K562 (cell line): ENCODE results near the gene TMBIM4. TPM values are rescaled to one million over a fixed set of nuclear protein-coding genes. Genes with fewer than 3 reads are reported as not detected.

Source experiments
- ATF1 ChIP-seq, 2 experiments: fragments of 450-650 bp in 1 of 2; IDR thresholded peaks; 2 replicates each; pipeline ENCODE4 v1.6.1; 2016; ENCODE audit warnings: missing compliant biosample characterization in 1 of 2, missing genetic modification characterization in 1 of 2
- CHCHD3 ChIP-seq: fragments of 250-450 bp; sonication (Bioruptor Pico); IDR thresholded peaks from 2 replicates; pipeline ENCODE4 v2.1.2; 2022; ENCODE audit warnings: mild to moderate bottlenecking
- CSDE1 ChIP-seq, 2 experiments: fragments of 450-650 bp; IDR thresholded peaks; 2 replicates each; pipeline ENCODE4 v1.6.1; 2016; ENCODE audit warnings: mild to moderate bottlenecking in 1 of 2
- E2F3 ChIP-seq: fragments of 250-450 bp; sonication (Bioruptor Pico); IDR thresholded peaks from 2 replicates; pipeline ENCODE4 v1.4.0; 2020; ENCODE audit warnings: mild to moderate bottlenecking
- ERF ChIP-seq: fragments of 450-650 bp; formaldehyde crosslinking; IDR thresholded peaks from 2 replicates; pipeline ENCODE4 v1.4.0; 2020; ENCODE audit warnings: mild to moderate bottlenecking, mixed read lengths
- FOXP4 ChIP-seq: sonication (generic); formaldehyde crosslinking; IDR thresholded peaks from 2 replicates; pipeline ENCODE4 v1.8.0; 2022; ENCODE audit warnings: mild to moderate bottlenecking, missing genetic modification reagents, borderline replicate concordance
- HDGF ChIP-seq: fragments of 450-650 bp; IDR thresholded peaks from 2 replicates; pipeline ENCODE4 v1.6.1; 2016
- HMBOX1 ChIP-seq: sonication (generic); IDR thresholded peaks from 2 replicates; pipeline ENCODE4 v1.6.1; 2016
- MLX ChIP-seq, 2 experiments: fragments of 450-650 bp in 1 of 2; sonication (generic) in 1 of 2; formaldehyde crosslinking; conservative IDR thresholded peaks; 2 replicates each; pipeline versions ENCODE4 v1.4.0 to v1.8.1; 2020 to 2022; ENCODE audit warnings: mild to moderate bottlenecking in 1 of 2, missing genetic modification reagents in 1 of 2
- NELFE ChIP-seq: IDR thresholded peaks from 2 replicates; pipeline ENCODE4 v1.6.1; 2011; ENCODE audit warnings: mild to moderate bottlenecking; ENCODE audit not compliant: insufficient read depth, insufficient read length
- NR2C1 ChIP-seq, 2 experiments: fragments of 450-650 bp; IDR thresholded peaks; 2 replicates each; pipeline ENCODE4 v1.6.1; 2017; ENCODE audit warnings: mild to moderate bottlenecking in 2 of 2, antibody characterized with exemption in 1 of 2, inconsistent platforms in 1 of 2, missing compliant biosample characterization in 1 of 2, missing genetic modification characterization in 1 of 2
- SFPQ ChIP-seq: fragments of 200-400 bp; formaldehyde crosslinking; IDR thresholded peaks from 2 replicates; pipeline ENCODE4 v1.6.1; 2017; ENCODE audit warnings: mild to moderate bottlenecking, low read depth, low read length, moderate library complexity
- TBL1XR1 ChIP-seq, 2 experiments: IDR thresholded peaks; 2 replicates each; pipeline ENCODE4 v1.6.1; 2012; ENCODE audit warnings: improper control_type of control experiment in 2 of 2, low read length in 2 of 2, mild to moderate bottlenecking in 1 of 2
- TCFL5 ChIP-seq: fragments of 250-450 bp; sonication (Bioruptor Pico); conservative IDR thresholded peaks from 2 replicates; pipeline ENCODE4 v1.6.1; 2021; ENCODE audit warnings: mild to moderate bottlenecking, moderate library complexity, matching md5 sums
- ZNF175 ChIP-seq: fragments of 200-800 bp; sonication (Bioruptor generic); IDR thresholded peaks from 2 replicates; pipeline ENCODE4 v1.6.1; 2016; ENCODE audit warnings: low read depth, mild to moderate bottlenecking, missing genetic modification characterization, missing compliant biosample characterization
- ZNF239 ChIP-seq: fragments of 250-450 bp; sonication (Bioruptor Pico); IDR thresholded peaks from 2 replicates; pipeline ENCODE4 v1.4.0; 2020; ENCODE audit warnings: mild to moderate bottlenecking
- ZNF253 ChIP-seq: fragments of 250-450 bp; sonication (Bioruptor Pico); conservative IDR thresholded peaks from 2 replicates; pipeline ENCODE4 v1.6.1; 2021; ENCODE audit warnings: mild to moderate bottlenecking
- ZNF583 ChIP-seq: fragments of 250-450 bp; sonication (Bioruptor Pico); IDR thresholded peaks from 2 replicates; pipeline ENCODE4 v1.4.0; 2020
- ZNF584 ChIP-seq: fragments of 200-800 bp; sonication (Bioruptor generic); IDR thresholded peaks from 2 replicates; pipeline ENCODE4 v1.6.1; 2016; ENCODE audit warnings: low read depth, mild to moderate bottlenecking, missing genetic modification characterization, missing compliant biosample characterization
- ZNF644 ChIP-seq: fragments of 200-800 bp; sonication (Bioruptor generic); IDR thresholded peaks from 2 replicates; pipeline ENCODE4 v1.6.1; 2016; ENCODE audit warnings: low read depth, missing genetic modification characterization, missing compliant biosample characterization
- ZNF764 ChIP-seq: fragments of 250-450 bp; sonication (Bioruptor Pico); IDR thresholded peaks from 2 replicates; pipeline ENCODE4 v1.4.0; 2020; ENCODE audit warnings: low read depth, mild to moderate bottlenecking, moderate library complexity
- polyA plus RNA-seq, 8 experiments: library from polyadenylated mRNA; depleted of rRNA in 4 of 8; stranded (reverse) in 5 of 8; unstranded in 3 of 8; fragments of >200 nt; fragmentation: Nextera tagmentation in 2 of 8; fragmentation: Illumina TruSeq in 1 of 8; extraction: Ambion mirVana in 2 of 8; extraction: Trizol in 1 of 8; gene quantifications; 2 replicates each; pipeline versions ENCODE4 v1.2.1 to v1.2.3, GENCODE V29; 2011 to 2014; ENCODE audit warnings: inconsistent platforms in 1 of 8, missing spikeins in 1 of 8
- total RNA-seq, 7 experiments: library from RNA; depleted of rRNA in 6 of 7; stranded (reverse); fragments of >200 nt in 6 of 7; fragmentation: Illumina TruSeq in 2 of 7; extraction: Trizol in 2 of 7; gene quantifications; 2 replicates each; pipeline versions ENCODE4 v1.2.1 to v1.2.3, GENCODE V29; 2011 to 2021; ENCODE audit warnings: low replicate concordance in 1 of 7

TMBIM4 gene
- total and polyA plus RNA-seq, 9 of the 15 experiments (the other 6 are each of a cell fraction or from before 2014, with no cell fraction given) = 18.6 to 272 (median 50.0) TPM

- TF ChIP-seq ZNF583 (no peak), CSDE1 (IDR thresholded peaks at IDR 0.05) (0 out of 4 replicates have a peak, but pooled peaks of 1 of the 2 experiments have one; percentile 40), MLX (CRISPR knock-in tag; conservative IDR thresholded peaks at IDR 0.05) (no peak), CHCHD3 (CRISPR knock-in tag) (no peak), HMBOX1 (no peak), HDGF (no peak), ZNF764 (CRISPR knock-in tag) (no peak), E2F3 (CRISPR knock-in tag) (no peak), ERF (CRISPR knock-in tag) (0 out of 2 replicates have a peak, but pooled peaks have one; percentile 20), ZNF175 (CRISPR knock-in tag) (no peak), FOXP4 (CRISPR knock-in tag) (no peak), NR2C1 (IDR thresholded peaks at IDR 0.05) (peak; percentile 38; the same call in 1 of the 2 replicates), NR2C1 (tag; IDR thresholded peaks at IDR 0.05) (peak; percentile 40; the same call in 1 of the 2 replicates), TBL1XR1 (IDR thresholded peaks at IDR 0.05; ENCODE audit: low read length in 2 of 2) (peak in 1 of 2 experiments; percentile 86; a peak in 2 of 4 replicates), ZNF253 (CRISPR knock-in tag) (no peak), ATF1 (CRISPR knock-in tag; IDR thresholded peaks at IDR 0.05) (0 out of 2 replicates have a peak, but pooled peaks have one; percentile 31), ATF1 (tag; IDR thresholded peaks at IDR 0.05) (peak; percentile 88), ZNF239 (CRISPR knock-in tag) (no peak), NELFE (no peak), TCFL5 (CRISPR knock-in tag) (no peak), ZNF584 (CRISPR knock-in tag) (no peak), ZNF644 (tag) (peak; percentile 54; the same call in 1 of the 2 replicates), SFPQ (no peak)
Measured at GRCh38 chr12:66169221-66170170, at the start of gene TMBIM4 (continued).
